Measurements from ENCODE around the gene EPRS1.
"Not testable (repeated sequence)": the region's sequence is repeated elsewhere in the genome, so short reads cannot be mapped to it uniquely, and the experiment has no call there.

The EPRS1 gene

GRCh38 chr1:220046052-220046930 is at the start of gene EPRS1:
EPRS1 (minus strand) TSS chr1:220046505; CDS start chr1:220046388, 117 bp downstream.
- DNase-seq: peak; percentile 83 to 95 (median 92)

GRCh38 chr1:220094016-220094911 is 48.0 kb upstream of the EPRS1 start, which contains the start of gene IARS2:
IARS2 (plus strand) TSS chr1:220094132; CDS start chr1:220094217, 85 bp downstream.
- DNase-seq: peak; percentile 86 to 93 (median 90)

GRCh38 chr1:220093361-220094015 is 47.2 kb upstream of the EPRS1 start:
- no peak for DNase-seq

- DNase-seq: no peak
Measured at GRCh38 chr1:220092694-220093093, 46.4 kb upstream of the EPRS1 start.

- peak; percentile 93 to 98 (median 96) for DNase-seq
Measured at GRCh38 chr1:220089650-220090556, 43.6 kb upstream of the EPRS1 start, which contains the start of gene BPNT1. BPNT1 (minus strand) TSS chr1:220089788; CDS start chr1:220079846, 9,942 bp downstream.

GRCh38 chr1:220086261-220086686 is 40.0 kb upstream of the EPRS1 start:
- not testable (repeated sequence) for DNase-seq

GRCh38 chr1:220084460-220084859 is 38.2 kb upstream of the EPRS1 start:
- no peak for DNase-seq

- no peak for DNase-seq
Measured at GRCh38 chr1:220077887-220078286, 31.6 kb upstream of the EPRS1 start.

GRCh38 chr1:220076861-220077762 is 30.8 kb upstream of the EPRS1 start:
- DNase-seq: no peak

- DNase-seq: no peak
Measured at GRCh38 chr1:220067269-220068204, 21.2 kb upstream of the EPRS1 start.

- DNase-seq: no peak
Measured at GRCh38 chr1:220062629-220063028, 16.3 kb upstream of the EPRS1 start.

- DNase-seq: no peak
Measured at GRCh38 chr1:220060876-220061275, 14.6 kb upstream of the EPRS1 start.

GRCh38 chr1:220056374-220056773 is 10.1 kb upstream of the EPRS1 start:
- no peak for DNase-seq

GRCh38 chr1:220045356-220046051 is 801 bp downstream of the EPRS1 start:
- peak in 1 of 6 experiments; percentile 33 for DNase-seq

GRCh38 chr1:220044678-220045355 is 1.5 kb downstream of the EPRS1 start:
- DNase-seq: no peak

GRCh38 chr1:220043646-220044045 is 2.7 kb downstream of the EPRS1 start:
- no peak for DNase-seq

- no peak for DNase-seq
Measured at GRCh38 chr1:220040028-220040596, 6.2 kb downstream of the EPRS1 start.

- no peak for DNase-seq
Measured at GRCh38 chr1:220038640-220039039, 7.7 kb downstream of the EPRS1 start.
